Inflammatory macrophage (primary cell): ENCODE data around the gene AKT2.
A peak's percentile ranks its signal among the peaks of the same experiment; 100 is the strongest.

Source experiments
- DNase-seq, 2 donors: peaks; one replicate each; pipeline ENCODE4 v3.0.0-alpha.2; 2020 to 2022

The AKT2 gene

DNA sequence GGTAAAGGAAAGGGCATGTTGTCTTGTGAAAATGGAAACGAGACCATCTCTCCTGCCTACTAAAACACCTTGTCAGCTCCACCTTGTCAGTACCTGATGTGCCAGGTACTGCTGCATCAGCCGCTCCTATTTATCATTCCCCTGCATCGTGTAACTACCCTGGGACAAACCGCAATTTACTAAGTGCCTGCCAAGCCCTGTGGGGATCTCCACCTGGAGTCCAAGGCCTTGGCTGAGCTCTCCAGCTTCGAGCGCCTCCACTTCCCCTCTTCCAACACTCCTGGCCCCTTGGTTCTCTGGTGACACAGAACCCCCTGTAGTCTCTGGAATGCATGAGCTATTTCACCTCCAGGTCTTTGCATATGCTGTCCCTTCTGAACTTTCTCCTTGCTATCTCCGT, 32.8 kb downstream of the AKT2 start:
- DNase-seq, result no peak

DNA sequence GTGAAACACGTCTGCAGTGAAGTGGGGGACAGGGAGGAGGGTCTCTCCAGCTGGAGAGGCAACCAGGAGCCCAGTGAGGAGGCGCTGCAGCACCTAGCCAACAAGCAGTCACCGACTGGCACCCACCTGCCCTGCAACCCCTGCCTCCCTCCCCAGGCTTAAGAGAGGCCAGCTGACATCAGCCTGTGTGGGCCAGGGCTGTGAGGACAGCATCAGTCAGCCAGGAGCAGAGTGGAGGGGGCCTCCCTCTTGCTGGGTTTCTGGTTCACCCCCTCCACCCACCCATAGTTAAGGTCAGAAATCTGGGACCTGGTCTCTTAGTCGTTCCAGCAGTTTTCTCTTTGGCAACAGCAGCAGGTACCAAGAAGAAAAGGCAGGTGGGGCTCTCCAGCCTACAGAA, 33.2 kb downstream of the AKT2 start:
- DNase-seq, result no peak

DNA sequence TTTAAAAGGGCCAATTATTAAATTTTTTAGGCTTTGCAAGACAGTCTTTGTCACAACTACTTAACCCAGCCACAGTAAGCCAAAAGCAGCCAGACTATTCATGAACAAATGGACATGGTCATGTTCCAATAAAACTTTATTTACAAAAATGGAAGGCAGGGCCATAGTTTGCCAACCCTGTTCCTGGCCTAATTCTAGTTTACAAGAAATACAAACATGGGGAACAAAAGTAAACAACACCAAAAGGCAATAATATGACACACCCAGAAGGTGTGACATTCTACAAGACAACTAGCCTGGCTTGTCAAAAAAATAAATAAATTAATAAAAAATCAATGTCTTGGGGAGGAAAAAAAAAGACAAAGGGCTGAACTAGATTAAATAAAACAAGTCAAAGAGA, 33.9 kb downstream of the AKT2 start:
- no peak for DNase-seq

DNA sequence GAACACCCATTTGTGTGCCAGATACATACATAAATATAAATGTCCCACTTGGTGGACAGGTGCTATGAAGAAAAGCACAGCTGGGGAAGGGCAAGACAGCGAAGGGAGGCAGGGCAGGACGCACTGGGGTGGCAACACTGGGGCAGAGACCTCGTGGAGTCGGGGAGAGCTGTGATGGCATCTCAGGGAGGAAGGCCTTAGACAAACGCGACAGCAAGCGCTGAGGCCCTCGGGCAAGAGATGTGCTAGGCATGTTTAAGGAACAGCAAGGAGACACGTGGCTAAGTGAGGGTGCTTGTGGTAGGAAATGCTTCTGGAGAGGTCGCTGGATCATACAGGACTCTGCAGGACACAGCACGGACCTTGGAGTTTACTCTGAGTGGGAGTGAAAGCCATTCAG, 35.4 kb downstream of the AKT2 start:
- DNase-seq, result no peak

DNA sequence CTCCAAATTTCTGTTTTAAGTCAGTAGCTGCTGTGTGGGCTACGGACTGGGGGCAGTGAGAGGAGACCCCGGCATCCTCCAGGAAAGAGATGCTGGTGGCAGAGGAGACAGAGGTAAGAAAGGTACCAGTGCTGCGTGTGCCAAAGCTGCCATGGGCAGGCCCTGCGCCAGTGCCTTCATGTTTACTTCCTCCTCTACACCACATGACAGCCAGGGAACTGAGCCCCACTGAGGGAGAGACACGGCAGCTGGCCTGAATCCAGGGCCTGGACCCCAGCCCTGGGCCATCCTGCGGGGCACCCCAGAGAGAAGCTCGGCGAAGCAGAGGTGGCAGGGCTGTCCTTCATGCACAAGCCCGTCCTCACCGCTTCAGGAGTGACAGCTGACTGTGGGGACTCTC, 35.9 kb downstream of the AKT2 start:
- DNase-seq, result no peak

DNA sequence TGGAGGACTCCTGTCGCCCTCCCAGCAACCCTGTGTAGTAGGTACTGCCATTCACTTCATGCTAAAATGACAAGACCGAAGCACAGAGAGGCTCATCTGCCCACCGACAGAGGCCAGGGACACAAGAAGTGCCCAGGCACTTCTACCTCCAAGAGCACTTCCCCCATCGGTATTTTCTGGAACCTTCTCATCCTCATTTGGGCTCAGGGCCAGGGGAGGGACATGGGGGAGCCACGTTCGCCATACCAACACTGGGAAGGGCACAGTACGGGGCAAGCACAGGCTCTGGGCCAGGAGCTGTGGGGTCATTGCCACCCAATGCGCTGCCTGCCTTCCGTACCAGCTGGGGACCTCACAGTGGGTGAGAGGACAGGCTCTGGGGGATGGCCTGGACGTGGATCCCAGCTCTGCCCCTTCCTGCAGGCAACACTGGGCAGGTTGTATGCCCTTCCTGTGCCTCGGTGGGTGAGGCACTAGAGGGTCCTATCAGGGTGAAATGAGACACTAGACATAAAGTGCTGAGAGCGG, 37.3 kb downstream of the AKT2 start:
- no peak for DNase-seq

DNA sequence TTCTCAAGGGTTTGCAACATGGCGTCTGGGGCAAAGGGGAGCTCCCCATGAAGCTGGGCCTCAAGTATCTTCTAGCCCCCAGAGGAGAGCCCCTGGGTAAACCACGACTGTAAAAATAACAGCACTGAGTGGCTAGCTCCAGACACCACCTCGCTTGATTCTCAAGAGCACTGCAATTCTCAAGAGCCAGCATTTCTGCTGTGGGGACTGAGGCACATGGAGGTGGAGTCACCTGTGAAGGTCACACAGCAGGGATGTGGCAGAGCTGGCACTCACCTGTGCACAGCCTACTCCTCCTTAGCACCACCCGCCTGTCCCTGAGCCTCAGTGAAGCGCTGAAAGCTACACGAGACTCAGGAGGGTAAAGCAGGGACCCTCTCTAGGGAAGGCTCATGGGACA, 38.0 kb downstream of the AKT2 start:
- no peak for DNase-seq

DNA sequence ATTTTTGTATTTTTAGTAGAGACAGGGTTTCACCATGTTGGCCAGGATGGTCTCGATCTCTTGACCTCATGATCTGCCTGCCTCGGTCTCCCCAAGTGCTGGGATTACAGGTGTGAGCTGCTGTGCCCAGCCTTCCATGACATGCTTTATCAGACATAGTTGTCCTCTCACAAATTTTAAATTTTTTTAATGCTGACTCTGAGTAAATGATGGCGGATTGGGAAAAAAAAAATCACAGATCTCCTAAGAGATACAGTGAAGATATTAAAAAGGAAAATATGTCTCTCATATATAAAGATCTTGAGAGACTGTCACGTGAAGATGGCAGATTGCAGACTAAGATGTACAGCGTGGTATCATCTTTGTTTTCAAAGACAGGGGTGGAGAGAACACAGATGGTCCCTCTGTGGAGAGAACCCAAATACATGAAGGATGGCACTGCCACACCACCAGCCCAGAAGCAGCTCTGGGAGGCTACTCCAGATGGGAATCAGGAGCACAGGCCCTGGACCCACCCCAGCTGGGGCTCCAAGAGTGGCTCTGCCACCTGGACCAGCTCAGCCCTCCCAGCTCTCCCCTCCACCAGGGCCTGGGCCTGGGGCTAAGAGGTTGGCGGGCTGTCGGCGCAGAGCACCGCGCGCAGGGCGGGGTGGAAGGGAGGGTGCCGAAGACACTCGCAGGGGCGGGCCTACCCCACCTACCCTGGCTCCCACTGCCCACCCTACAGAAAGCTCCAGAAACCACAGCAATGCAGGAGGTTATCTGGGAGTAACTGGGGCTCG, 38.7 kb downstream of the AKT2 start:
- no peak for DNase-seq

DNA sequence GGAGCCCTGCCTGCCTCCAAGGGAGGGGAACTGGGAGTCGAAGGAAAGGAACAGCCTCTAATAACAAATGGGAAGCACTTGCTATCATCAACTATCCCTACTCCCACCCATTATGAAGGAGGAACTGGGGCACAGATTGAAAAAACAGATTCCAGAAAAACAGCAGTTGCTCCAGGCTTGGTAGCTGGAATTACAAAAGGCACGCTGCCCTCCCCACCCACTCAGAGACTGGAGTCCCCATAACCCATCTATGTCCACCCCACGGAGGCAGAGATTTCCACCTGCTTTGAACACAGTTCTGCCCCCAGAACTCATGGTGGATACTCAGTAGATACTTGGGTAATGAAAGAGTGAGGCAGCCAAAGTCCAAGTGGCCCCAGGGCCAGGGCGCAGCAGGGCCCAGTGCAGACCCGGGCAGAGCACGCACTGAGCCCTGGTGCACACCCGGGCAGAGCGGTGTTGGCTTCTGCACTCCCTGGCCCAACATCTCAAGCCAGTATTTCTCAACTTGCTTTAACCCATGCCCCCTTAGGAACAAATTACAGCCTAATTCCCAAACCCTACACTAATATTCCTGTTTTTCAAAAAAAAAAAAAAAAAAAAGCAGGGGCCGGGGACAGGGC, 39.5 kb downstream of the AKT2 start:
- peak in 1 of 2 donors; percentile 35 for DNase-seq

DNA sequence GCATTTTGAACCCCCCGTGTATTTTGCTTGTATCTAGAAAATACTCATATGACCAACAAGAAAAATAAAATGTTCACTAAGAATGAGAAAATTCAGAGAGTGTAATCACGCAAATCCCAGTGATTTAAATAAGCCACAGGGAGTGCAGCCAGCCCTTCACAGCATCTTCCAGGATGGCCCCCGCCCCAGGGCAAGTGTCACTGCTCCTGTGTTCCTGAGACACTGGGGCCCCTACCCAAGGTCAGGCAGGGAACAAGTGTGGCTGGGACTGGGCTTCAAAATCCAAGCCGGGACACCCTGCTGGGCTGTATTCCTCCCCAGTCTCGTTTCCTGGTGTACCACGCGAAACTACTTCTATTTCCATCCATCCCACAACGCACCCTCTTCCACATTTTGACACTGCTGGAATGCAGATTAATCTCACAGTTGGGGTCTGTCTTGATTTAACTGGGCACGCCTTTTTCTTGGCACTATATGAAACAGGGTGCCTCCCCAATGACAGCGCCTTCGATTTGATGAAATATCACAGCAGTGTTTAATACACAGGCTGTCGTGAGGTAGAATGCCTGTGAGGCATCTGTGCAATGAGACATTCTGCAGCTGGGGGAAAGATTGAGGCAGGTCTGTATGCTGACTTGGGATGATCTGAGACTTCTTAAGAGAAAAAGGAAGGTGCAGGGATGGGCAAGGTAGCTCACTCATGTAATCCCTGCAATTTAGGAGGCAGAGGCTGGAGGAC, 40.4 kb downstream of the AKT2 start:
- DNase-seq, result no peak

DNA sequence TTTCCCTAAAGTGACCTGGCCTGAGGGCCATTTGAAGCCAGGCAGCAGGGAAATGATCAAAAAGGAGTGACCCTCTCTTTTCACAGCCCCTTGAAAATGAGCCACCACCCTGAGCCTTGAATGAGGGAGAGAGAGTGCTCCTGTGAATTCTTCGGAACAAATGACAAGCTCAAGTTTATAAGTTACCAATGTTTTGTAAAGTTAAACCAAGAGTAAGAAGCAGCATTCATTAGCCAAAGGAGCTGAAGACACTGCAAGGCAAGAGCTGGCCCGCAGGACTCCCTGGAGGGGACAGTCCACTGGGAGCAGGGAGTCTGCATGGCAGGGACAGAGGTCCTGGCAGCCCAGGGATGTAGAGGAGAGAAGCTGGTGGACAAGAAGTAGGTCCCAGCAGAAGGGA, 42.0 kb downstream of the AKT2 start:
- DNase-seq, result no peak

DNA sequence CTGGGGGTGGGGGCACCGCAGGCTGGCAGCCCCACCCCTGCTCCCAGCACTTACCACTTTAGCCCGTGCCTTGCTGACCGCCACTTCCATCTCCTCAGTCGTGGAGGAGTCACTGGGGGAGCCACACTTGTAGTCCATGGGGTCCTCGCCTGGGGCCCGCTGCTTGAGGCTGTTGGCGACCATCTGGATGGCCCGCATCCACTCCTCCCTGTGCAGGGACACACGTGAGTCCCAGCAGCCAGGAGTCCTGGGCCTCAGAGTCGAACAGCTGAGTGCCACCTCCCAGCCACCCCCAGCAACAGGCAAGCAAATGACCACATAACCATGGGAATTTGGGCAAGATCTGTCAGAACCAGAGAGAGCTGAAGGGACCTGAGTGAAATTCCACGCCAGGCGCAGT, 42.7 kb downstream of the AKT2 start:
- DNase-seq, result no peak

DNA sequence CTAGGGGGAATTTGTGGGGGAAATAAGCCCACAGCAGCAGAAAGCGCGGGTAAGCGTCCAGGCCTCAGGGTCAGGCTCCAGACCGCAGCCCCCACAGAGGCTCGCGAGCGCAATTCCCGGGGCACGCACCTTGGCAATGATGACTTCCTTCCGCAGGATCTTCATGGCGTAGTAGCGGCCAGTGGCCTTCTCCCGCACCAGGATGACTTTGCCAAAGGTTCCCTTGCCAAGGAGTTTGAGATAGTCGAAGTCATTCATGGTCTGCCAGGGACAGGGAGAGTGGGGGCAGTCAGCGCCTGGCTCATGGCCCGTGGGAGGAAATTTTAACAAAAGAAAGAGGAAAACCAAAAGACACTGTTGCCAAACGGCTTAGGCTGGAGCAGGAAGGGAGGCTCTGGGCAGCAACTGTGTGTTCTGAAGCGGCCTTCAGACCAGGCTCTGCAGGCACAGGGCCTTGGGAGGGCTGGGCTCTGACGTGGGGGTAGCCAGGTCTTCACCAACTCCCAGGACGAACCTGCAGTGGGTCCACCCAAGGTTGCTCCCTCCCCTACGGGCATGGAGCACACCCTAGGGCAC, 43.2 kb downstream of the AKT2 start:
- DNase-seq, result no peak

DNA sequence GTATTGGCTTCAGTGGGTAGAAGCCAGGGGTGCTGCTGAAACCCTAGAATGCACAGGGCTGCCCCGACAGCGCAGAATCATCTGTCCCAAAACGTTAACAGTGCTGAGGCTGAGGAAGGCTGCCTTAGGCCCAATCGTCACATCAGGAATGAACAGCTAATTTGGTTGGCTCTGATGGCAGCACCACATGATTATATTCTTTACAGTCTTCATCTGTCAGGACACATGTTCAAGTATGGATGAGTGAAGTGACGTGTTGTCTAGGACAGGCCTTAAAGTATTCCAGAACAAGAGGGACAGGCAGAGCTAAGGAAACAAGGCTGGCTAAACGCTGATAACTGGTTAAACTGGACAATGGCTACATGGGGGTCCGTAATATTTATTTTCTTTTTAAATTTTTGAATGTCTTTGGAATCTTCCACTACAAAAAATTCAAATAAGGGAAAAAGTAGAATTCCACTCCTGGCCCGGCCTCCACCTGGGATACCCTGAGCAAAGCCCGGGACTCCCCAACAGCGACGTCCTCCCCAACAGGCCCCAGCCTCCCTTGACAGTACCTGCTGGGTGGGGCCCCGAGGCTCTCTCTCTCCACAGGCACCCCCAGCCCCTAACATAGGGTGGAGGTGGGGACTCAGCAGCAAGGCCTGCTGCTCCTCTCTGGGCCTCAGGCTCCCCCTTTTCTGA, 43.9 kb downstream of the AKT2 start:
- DNase-seq, result no peak

DNA sequence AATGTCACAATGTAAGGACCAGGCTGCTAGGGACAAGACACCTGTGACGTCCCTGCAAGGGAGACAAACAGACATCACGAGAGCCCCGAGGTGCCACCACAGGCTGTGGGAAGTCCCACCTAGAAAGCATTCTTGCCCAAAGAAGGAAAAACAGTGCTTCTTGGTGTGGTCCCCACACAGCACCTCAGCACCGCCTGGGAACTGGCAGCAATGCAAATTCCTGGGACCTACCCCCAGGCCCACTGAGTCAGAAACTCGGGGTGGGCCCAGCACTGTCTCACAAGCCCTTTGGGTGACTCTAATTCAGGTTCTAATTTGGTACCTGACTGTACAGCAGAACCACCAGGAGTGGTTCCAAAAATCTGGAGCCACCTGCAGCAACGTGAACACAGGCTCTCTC, 44.8 kb downstream of the AKT2 start:
- DNase-seq, result no peak

DNA sequence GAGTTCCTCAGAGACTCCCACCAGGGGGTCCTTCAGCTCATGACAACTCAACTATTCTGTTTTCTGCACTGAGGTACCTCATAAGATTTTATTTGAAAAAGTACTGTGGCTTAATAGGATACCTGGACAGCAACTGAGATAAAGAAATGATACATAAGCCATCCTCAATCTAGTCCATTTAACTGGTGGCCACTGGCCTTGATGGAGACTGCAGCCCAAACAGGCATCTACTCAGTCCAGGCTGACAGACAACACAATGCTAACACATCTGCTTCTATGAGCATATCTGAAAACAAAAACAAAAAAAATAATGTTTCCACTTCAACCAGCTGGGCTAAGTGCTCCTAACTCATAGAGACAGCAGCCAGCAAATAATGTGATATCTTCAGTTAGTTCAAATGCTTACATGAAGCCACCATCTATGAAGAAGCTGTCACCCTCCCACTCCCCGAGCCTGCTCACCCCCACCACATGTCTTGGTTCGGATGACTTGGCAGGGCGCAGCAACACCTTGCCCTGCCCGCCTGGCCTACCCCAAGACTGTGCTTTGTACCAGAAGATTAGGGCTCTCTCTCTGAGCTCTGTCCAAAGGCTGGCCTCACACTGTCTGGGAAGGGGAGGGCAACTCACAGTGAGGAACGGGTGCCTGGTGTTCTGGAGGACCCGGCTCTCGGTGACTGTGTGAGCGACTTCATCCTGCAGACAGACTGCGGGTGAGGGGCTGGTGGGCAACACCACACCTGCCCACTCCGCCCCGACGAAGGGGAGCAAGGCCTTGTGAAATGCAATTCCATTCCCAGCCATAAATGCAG, 45.5 kb downstream of the AKT2 start:
- no peak for DNase-seq

DNA sequence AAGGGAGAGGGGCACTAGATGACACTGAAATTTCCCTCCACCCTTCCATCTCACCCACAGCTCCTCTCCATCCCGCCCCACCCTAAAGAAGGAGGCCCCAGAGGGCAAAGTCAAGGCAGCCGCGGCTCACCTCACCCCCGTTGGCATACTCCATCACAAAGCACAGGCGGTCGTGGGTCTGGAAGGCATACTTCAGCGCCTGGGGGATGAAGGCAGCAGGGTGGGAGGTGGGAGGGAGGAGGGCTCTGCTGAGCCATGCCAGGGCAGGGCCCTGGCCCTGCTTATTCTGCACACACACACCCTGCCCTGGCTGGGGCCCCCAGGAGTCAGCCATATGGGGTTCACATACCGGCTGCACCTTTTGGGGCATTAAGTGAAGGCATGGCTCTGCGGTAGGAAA, 46.4 kb downstream of the AKT2 start:
- DNase-seq, result no peak

DNA sequence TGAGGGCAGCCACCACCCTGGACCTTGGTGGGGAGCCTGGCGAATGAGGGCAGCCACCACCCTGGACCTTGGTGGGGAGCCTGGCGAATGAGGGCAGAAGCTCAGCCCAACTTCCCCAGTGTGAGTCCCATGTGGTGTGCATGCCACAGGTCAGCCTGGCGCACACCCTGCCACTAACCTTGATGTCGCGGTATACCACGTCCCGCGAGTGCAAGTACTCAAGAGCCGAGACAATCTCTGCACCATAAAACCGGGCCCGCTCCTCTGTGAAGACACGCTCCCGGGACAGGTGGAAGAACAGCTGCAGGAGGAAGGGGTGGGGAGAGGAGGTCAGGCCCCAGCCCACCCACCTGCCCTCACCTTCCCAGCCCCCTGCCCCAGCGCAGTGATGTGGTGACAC, 47.4 kb downstream of the AKT2 start:
- DNase-seq, result no peak

DNA sequence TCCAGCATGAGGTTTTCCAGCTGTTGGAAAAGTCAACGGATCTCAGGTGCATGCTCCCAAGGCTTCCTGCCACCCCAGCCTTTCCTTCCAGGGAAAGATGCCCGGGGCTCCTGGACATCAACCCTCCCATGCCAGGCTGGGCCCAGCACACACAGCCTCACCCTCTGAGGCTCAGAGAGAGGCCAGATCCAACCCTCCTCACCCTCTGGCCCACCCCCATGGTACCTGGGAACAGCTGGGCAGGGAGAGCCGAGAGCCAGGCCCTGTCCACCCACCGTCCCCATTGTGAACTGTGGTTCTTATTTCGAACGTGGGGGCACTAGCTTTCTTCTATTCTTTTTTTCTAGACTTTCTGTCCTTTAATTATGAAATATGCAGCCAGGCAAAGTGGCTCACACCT, 48.8 kb downstream of the AKT2 start:
- no peak for DNase-seq

DNA sequence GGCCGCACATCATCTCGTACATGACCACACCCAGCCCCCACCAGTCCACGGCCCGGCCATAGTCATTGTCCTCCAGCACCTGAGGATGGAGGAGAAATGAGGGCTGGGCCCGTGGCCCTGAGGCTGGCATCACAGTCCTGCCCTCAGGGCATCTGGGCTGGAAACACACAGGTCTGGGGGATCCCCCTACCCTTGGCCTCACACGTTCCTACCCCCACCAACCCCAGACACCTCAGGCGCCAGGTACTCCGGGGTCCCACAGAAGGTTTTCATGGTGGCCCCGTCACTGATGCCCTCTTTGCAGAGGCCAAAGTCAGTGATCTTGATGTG, 49.2 kb downstream of the AKT2 start:
- no peak for DNase-seq

DNA sequence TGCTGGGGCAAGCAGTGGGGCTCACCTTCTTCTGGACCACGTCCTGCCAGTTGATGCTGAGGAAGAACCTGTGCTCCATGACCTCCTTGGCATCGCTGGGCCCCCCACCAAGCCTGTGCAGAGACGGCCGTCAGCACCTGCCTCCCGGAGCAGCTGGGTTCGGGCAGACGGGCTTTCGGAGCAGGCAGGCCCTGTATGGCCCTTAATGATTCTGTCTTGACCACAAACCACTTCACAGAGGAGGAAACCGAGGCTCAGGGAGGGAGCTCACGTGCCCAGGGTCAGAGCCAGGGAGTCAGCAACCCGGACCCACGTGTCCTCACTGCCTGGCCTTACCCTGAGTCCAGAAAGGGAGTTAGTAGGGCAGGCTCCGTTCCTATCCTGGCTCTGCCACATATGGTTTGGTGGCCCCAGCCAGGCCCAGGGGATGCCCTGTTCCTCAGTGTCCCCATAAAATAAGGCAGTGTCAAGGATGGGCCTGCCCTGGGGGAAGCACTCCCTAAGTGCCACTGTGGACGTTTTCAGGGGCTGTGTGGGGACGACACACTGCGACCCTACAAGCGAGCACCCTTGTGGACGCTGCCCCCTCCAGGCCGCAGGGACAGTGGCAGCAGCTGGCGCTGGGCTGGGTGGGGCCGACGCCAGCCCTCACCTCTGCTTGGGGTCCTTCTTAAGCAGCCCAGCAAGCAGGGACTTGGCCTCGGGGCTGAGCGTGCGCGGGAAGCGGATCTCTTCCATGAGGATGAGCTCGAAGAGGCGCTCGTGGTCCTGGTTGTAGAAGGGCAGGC, 49.7 kb downstream of the AKT2 start:
- no peak for DNase-seq
